HepG2 (cell line): ENCODE results near the gene MEPCE. TPM values are rescaled to one million over a fixed set of nuclear protein-coding genes. Genes with fewer than 3 reads are reported as not detected.

ENCODE experiments used
- ZBTB40 ChIP-seq, 2 experiments: fragments of 450-650 bp in 1 of 2; sonication (generic) in 1 of 2; formaldehyde crosslinking in 1 of 2; IDR thresholded peaks; 2 replicates each; pipeline versions ENCODE4 v1.6.1 to v1.8.0; 2016 to 2022; ENCODE audit warnings: antibody characterized with exemption in 1 of 2, mild to moderate bottlenecking in 1 of 2, missing genetic modification reagents in 1 of 2
- ZNF580 ChIP-seq: IDR thresholded peaks from 2 replicates; pipeline ENCODE4 v1.6.1; 2016; ENCODE audit warnings: low read depth, borderline replicate concordance
- polyA plus RNA-seq, 8 experiments: library from polyadenylated mRNA; depleted of rRNA in 3 of 8; stranded (reverse) in 7 of 8; unstranded in 1 of 8; fragments of >200 nt; fragmentation: Illumina TruSeq in 4 of 8; extraction: Trizol in 4 of 8; gene quantifications; 2 replicates each; pipeline versions ENCODE4 v1.2.1 to v1.2.3, GENCODE V29; 2011 to 2016; ENCODE audit warnings: low read depth in 4 of 8, missing spikeins in 1 of 8, mixed read lengths in 1 of 8; ENCODE audit not compliant: insufficient read depth in 1 of 8
- total RNA-seq, 5 experiments: library from RNA; depleted of rRNA; stranded (reverse); fragments of >200 nt; fragmentation: Illumina TruSeq; extraction: Trizol; gene quantifications; 2 replicates each; pipeline ENCODE4 v1.2.3, GENCODE V29; 2016; ENCODE audit warnings: low read depth in 1 of 5

The MEPCE gene
- total and polyA plus RNA-seq, 2 of the 13 experiments (the other 11 are each of a cell fraction or from before 2014, with no cell fraction given): 12.3 to 26.0 TPM

- TF ChIP-seq ZBTB40 (IDR thresholded peaks at IDR 0.05) (no peak), ZBTB40 (CRISPR knock-in tag; IDR thresholded peaks at IDR 0.05) (no peak), ZNF580 (no peak)
Measured at GRCh38 chr7:100390286-100391009, 39.2 kb upstream of the MEPCE start (continued).
